Fibroblast of skin of left biceps (primary cell): Measurements from ENCODE around the gene CHAD.

Experiments used
- DNase-seq, 2 experiments: peaks; one replicate each; pipeline ENCODE4 v3.0.0-alpha.2; 2013; ENCODE audit warnings: low read depth in 2 of 2

The CHAD gene

GRCh38 chr17:50468304-50469207 is at the start of gene CHAD:
CHAD (minus strand) TSS chr17:50468880; CDS start chr17:50468813, 67 bp downstream.
- no peak for DNase-seq

GRCh38 chr17:50517504-50518383 is 49.1 kb upstream of the CHAD start:
- no peak for DNase-seq

- DNase-seq = no peak
These were observed 48.3 kb upstream of the CHAD start for GRCh38 chr17:50517011-50517410.

- no peak for DNase-seq
These were observed 46.4 kb upstream of the CHAD start for GRCh38 chr17:50514936-50515702.

- DNase-seq = no peak
These were observed 45.7 kb upstream of the CHAD start for GRCh38 chr17:50514388-50514787.

- no peak for DNase-seq
These were observed 44.8 kb upstream of the CHAD start for GRCh38 chr17:50513495-50513894.

GRCh38 chr17:50511058-50511457 is 42.4 kb upstream of the CHAD start:
- no peak for DNase-seq

- no peak for DNase-seq
These were observed 40.1 kb upstream of the CHAD start for GRCh38 chr17:50508573-50509460.

- peak; percentile 45 to 55 for DNase-seq
These were observed 39.3 kb upstream of the CHAD start, which contains the start of gene MYCBPAP for GRCh38 chr17:50507871-50508572. MYCBPAP (plus strand) TSS chr17:50508439; CDS start chr17:50508675, 236 bp downstream.

- DNase-seq = no peak
These were observed 37.6 kb upstream of the CHAD start for GRCh38 chr17:50506298-50506697.

- DNase-seq = no peak
These were observed 37.0 kb upstream of the CHAD start for GRCh38 chr17:50505591-50506130.

- DNase-seq = no peak
These were observed 33.8 kb upstream of the CHAD start for GRCh38 chr17:50502301-50502990.

GRCh38 chr17:50501054-50501453 is 32.4 kb upstream of the CHAD start:
- no peak for DNase-seq

GRCh38 chr17:50499721-50500120 is 31.0 kb upstream of the CHAD start:
- DNase-seq = no peak

- no peak for DNase-seq
These were observed 30.6 kb upstream of the CHAD start for GRCh38 chr17:50499270-50499669.

GRCh38 chr17:50498021-50498874 is 29.6 kb upstream of the CHAD start:
- no peak for DNase-seq

GRCh38 chr17:50495918-50496317 is 27.2 kb upstream of the CHAD start:
- no peak for DNase-seq

GRCh38 chr17:50495217-50495823 is 26.6 kb upstream of the CHAD start:
- DNase-seq = no peak
